IPS-18c (cell line): ENCODE measurements around the gene LAMB4.

Source experiments
- H3K4me3 ChIP-seq: 2 replicates; pipeline ENCODE4 v1.7.0; 2013; ENCODE audit warnings: low read depth, mild to moderate bottlenecking, low read length, moderate library complexity; ENCODE audit not compliant: insufficient read depth
- H3K9me3 ChIP-seq: one replicate; pipeline ENCODE4 v1.6.1; 2013; ENCODE audit warnings: mild to moderate bottlenecking, low read length, moderate library complexity; ENCODE audit not compliant: control insufficient read depth, insufficient read depth

Gene LAMB4

DNA sequence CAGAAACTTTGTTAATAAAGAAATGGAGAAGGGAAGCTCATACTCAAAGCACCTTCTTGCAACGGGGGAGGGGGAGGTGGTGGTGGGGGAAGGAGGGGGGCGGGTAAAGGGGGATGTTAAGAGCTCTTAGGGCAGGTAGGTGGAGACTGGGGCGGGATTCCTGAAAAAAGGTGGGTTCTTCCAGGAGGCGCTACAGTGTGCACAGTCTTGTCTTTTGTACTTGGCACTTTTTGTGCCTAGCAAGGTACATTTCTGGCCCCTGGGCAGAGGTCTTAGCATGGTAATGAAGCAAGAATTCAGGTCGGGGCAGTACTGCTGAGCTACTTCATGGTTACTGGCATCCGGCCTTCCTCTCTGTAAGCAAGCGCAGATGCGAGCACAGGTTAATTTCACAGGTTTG is 15.2 kb upstream of the LAMB4 start:
- Histone ChIP-seq H3K4me3 (peak overlapping the region; percentile 32; the same call in 1 of the 2 replicates), H3K9me3 (no peaks in the 10 kb centered on the region)

DNA sequence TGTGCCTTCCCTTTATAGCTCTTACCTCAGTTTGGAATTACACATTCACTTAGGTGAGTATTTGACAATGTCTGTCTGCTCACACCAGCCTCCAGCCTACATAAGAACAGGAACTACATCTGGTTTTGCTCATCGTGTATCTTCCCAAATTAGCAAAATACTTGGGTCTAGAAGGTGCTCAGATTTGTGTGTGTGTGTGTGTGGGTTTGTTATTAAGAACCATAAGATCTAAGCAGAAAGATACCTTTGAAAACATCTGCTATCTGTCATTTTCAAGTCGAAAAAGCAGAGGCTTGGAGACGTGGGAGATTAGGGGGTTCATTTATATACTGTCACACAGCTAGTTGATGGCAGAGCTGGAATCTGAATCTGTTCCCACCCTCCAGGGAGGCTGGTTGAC is 14.8 kb upstream of the LAMB4 start:
- Histone ChIP-seq H3K4me3 (no peak overlapping the region), H3K9me3 (no peaks in the 10 kb centered on the region)

DNA sequence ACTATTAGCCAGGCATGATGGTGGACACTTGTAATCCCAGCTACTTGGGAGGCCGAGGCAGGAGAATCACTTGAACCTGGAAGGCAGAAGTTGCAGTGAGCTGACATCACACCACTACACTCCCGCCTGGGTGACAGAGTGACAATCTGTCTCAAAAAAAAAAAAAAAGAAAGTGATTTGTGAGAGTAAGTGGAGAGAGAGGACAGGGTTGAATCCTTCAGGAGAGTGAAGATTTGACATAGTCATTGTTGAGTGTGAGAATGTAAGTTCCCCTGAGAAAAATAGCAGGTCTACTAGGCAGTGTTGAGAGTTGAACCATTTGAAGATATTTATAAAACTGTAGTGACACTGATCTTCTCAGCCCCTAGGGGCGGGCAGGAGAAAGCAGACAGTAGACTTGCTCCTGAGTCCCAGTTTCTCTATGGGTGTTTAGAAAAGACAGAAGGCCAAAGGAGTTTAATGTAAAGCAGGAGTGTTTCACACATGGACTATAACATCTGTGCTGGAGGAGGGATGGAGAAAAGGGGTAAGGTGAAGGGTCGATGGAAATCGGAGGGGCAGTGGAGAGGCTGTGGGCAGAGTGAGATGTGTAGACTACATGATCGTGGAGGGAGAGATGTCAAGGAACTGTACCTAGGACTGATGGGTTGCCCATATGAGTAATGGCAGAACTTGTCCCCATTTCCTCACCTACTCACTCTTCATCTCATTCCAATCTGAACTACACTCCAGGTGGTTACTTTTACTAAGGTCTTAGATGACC is 13.7 kb upstream of the LAMB4 start:
- Histone ChIP-seq H3K9me3 (no peaks in the 10 kb centered on the region), H3K4me3 (no peak overlapping the region)

DNA sequence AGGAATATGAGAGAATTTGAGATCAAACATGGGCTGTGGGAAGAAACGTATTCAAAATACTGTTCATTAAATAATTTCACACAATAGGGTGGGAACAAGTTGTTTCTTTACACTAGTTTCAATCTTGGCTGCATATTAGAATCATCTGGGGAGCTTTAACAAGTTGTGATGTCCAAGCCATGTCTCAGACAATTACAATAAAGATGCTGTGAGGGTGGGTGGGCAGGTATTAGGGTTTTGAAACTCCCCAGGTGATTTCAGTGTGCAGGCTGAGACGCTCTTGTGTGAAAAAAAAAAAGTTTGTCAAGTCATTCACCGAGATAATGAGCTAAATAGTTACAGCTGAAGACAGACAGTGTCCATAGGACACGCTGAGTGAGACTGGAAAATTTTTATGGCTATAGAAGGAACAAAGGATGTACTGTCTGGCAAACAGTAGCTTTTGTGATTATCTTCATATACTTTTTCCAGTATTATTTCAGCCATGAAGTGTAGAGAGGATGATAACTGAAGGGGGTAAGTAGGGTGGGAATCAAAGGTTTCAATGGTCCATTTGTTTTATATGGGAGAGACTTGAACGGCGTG is 12.6 kb upstream of the LAMB4 start:
- no peak overlapping the region for H3K4me3 ChIP-seq
- H3K9me3 ChIP-seq = no peaks in the 10 kb centered on the region

- Histone ChIP-seq H3K9me3 (no peaks in the 10 kb centered on the region), H3K4me3 (no peak overlapping the region)
These were observed 12.0 kb upstream of the LAMB4 start for GRCh38 chr7:108142180-108142579.

GRCh38 chr7:108140671-108141070 is 10.5 kb upstream of the LAMB4 start:
- H3K4me3 ChIP-seq = no peak overlapping the region

GRCh38 chr7:108138911-108139310 is 8.8 kb upstream of the LAMB4 start:
- no peaks in the 10 kb centered on the region for H3K9me3 ChIP-seq
- no peak overlapping the region for H3K4me3 ChIP-seq

More at GRCh38 chr7:108140671-108141070, 10.5 kb upstream of the LAMB4 start:
- no peaks in the 10 kb centered on the region for H3K9me3 ChIP-seq

GRCh38 chr7:108137993-108138392 is 7.8 kb upstream of the LAMB4 start:
- H3K4me3 ChIP-seq = no peak overlapping the region
- H3K9me3 ChIP-seq = no peaks in the 10 kb centered on the region

DNA sequence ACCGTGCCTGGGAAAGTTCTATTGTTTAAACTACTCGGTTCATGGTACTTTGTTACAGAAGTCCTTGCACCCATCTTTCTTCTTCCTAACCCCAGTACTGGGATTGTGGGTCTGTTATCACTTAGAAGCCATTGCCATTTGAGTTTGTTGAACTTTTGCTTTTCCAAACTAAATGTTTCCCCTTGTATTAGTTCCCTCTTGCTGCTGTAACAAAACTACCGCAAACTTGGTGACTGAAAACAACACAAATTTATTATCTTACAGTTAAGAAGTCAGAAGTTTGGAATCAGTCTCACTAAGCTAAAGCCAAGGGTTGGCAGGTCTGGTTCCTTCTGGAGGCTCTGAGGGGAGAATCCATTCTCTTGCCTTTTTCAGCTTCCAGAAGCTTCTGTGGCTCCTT is 6.9 kb upstream of the LAMB4 start:
- no peak overlapping the region for H3K4me3 ChIP-seq
- no peaks in the 10 kb centered on the region for H3K9me3 ChIP-seq

GRCh38 chr7:108136191-108136688 is 6.1 kb upstream of the LAMB4 start:
- Histone ChIP-seq H3K4me3 (no peak overlapping the region), H3K9me3 (no peaks in the 10 kb centered on the region)

- H3K4me3 ChIP-seq = no peak overlapping the region
These were observed 5.5 kb upstream of the LAMB4 start for GRCh38 chr7:108135446-108136190.

GRCh38 chr7:108134486-108134885 is 4.3 kb upstream of the LAMB4 start:
- Histone ChIP-seq H3K4me3 (no peak overlapping the region), H3K9me3 (no peaks in the 10 kb centered on the region)

More at GRCh38 chr7:108135446-108136190, 5.5 kb upstream of the LAMB4 start:
- H3K9me3 ChIP-seq = no peaks in the 10 kb centered on the region

- Histone ChIP-seq H3K4me3 (no peak overlapping the region), H3K9me3 (no peaks in the 10 kb centered on the region)
These were observed 2.5 kb upstream of the LAMB4 start for GRCh38 chr7:108132551-108133265.

GRCh38 chr7:108129018-108129965 is 869 bp downstream of the LAMB4 start:
- Histone ChIP-seq H3K4me3 (no peak overlapping the region), H3K9me3 (no peaks in the 10 kb centered on the region)

DNA sequence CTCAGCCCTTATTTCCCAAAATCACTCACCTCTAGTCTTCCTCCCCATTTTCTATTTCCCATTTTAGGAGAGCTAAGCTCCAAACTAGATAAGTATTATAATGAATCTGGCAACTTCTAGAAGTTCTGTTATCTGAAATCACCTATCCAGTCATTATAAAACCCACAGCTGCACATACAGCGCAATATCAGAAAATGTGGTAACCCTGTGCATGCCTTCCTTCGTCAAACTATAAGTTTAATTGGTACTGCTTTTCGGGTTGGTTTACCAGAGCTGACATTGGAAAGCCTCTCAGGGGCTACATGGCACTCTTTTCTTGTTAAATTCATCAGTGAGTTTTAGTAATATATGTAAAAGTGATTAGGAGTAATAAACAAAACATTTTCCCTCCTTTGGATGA is 1.6 kb downstream of the LAMB4 start:
- no peaks in the 10 kb centered on the region for H3K9me3 ChIP-seq
- no peak overlapping the region for H3K4me3 ChIP-seq

DNA sequence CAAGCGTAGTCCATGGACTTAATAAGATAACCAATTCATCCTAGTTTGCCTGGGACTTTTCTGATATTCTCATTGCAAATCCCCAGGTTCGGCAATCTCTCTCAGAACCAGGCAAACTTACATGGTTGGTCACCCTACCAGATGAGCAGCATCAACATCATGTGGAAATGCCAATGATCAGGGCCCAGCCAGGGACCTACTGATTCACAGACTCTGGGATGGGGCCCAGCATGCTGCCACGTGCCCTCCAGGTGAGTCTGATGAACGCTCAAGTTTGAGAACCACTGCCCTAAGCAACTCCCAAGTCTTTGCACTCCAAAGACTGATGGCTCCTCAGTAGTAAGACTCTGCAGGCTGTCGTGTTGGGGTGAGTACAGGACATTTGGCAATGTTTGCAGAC is 2.7 kb downstream of the LAMB4 start:
- Histone ChIP-seq H3K9me3 (no peaks in the 10 kb centered on the region), H3K4me3 (no peak overlapping the region)
